Measurements from ENCODE around the gene CD40.
"Not testable (repeated sequence)": the region's sequence is repeated elsewhere in the genome, so short reads cannot be mapped to it uniquely, and the experiment has no call there.

CD40 gene

GRCh38 chr20:46099491-46100287 is 18.4 kb upstream of the CD40 start:
- no peak for DNase-seq

GRCh38 chr20:46100444-46100843 is 17.7 kb upstream of the CD40 start:
- DNase-seq: not testable (repeated sequence)

- DNase-seq: no peak
Measured at GRCh38 chr20:46100988-46101387, 17.1 kb upstream of the CD40 start.

- no peak for DNase-seq
Measured at GRCh38 chr20:46101957-46102356, 16.2 kb upstream of the CD40 start.

- DNase-seq: no peak
Measured at GRCh38 chr20:46102940-46103339, 15.2 kb upstream of the CD40 start.

- DNase-seq: no peak
Measured at GRCh38 chr20:46104262-46104661, 13.9 kb upstream of the CD40 start.

- DNase-seq: no peak
Measured at GRCh38 chr20:46107061-46107460, 11.1 kb upstream of the CD40 start.

GRCh38 chr20:46108435-46108841 is 9.7 kb upstream of the CD40 start:
- DNase-seq: no peak

- DNase-seq: no peak
Measured at GRCh38 chr20:46108976-46109375, 9.1 kb upstream of the CD40 start.

GRCh38 chr20:46111028-46111835 is 6.9 kb upstream of the CD40 start:
- no peak for DNase-seq

- DNase-seq: no peak
Measured at GRCh38 chr20:46111836-46112212, 6.3 kb upstream of the CD40 start.

- no peak for DNase-seq
Measured at GRCh38 chr20:46112430-46113112, 5.5 kb upstream of the CD40 start.

GRCh38 chr20:46113113-46113470 is 5.0 kb upstream of the CD40 start:
- DNase-seq: no peak

- no peak for DNase-seq
Measured at GRCh38 chr20:46114449-46114848, 3.7 kb upstream of the CD40 start.

- DNase-seq: no peak
Measured at GRCh38 chr20:46118481-46119020, 437 bp downstream of the CD40 start.

GRCh38 chr20:46119028-46119546 is 973 bp downstream of the CD40 start:
- no peak for DNase-seq

GRCh38 chr20:46119547-46119946 is 1.4 kb downstream of the CD40 start:
- no peak for DNase-seq

GRCh38 chr20:46120136-46120535 is 2.0 kb downstream of the CD40 start:
- DNase-seq: no peak

GRCh38 chr20:46121184-46121930 is 3.2 kb downstream of the CD40 start:
- DNase-seq: no peak

GRCh38 chr20:46122071-46122470 is 4.0 kb downstream of the CD40 start:
- no peak for DNase-seq

- no peak for DNase-seq
Measured at GRCh38 chr20:46122516-46123481, 4.7 kb downstream of the CD40 start.

All from central memory CD4-positive, alpha-beta T cell (primary cell).